VCaP (cell line): Measurements from ENCODE around the gene CNIH3.
"Not testable (repeated sequence)": the region's sequence is repeated elsewhere in the genome, so short reads cannot be mapped to it uniquely, and the experiment has no call there.

Experiments
- H3K27ac ChIP-seq: fragments of 450-650 bp; 2 replicates; pipeline ENCODE4 v1.5.1; 2017
- TF ChIP-seq, protein P1 (sequence below): fragments of 450-650 bp; conservative IDR thresholded peaks from 2 replicates; pipeline ENCODE4 v1.5.1; 2017; ENCODE audit warnings: mild to moderate bottlenecking, moderate library complexity

Gene CNIH3

DNA sequence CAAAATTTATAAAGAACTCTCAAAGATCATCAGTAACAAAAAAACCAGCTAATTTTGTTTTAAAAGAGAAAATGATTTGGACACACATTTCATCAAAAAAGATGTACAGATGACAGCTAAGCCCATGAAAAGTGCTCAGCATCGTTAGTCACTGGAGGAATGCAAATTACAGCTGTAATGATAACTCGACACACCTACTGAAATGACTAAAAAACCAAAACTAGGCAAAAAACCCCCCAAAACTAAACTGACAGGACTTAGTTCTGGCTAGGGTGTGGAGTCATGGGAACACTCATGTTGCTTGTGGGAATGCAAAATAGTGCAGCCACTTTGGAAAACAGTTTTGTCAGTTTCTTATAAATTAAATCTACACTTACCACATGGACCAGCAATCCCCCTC lies 59.5 kb downstream of the CNIH3 start:
- no peak overlapping the region for H3K27ac ChIP-seq
- TF ChIP-seq, protein P1, sequence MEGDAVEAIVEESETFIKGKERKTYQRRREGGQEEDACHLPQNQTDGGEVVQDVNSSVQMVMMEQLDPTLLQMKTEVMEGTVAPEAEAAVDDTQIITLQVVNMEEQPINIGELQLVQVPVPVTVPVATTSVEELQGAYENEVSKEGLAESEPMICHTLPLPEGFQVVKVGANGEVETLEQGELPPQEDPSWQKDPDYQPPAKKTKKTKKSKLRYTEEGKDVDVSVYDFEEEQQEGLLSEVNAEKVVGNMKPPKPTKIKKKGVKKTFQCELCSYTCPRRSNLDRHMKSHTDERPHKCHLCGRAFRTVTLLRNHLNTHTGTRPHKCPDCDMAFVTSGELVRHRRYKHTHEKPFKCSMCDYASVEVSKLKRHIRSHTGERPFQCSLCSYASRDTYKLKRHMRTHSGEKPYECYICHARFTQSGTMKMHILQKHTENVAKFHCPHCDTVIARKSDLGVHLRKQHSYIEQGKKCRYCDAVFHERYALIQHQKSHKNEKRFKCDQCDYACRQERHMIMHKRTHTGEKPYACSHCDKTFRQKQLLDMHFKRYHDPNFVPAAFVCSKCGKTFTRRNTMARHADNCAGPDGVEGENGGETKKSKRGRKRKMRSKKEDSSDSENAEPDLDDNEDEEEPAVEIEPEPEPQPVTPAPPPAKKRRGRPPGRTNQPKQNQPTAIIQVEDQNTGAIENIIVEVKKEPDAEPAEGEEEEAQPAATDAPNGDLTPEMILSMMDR: no peak

DNA sequence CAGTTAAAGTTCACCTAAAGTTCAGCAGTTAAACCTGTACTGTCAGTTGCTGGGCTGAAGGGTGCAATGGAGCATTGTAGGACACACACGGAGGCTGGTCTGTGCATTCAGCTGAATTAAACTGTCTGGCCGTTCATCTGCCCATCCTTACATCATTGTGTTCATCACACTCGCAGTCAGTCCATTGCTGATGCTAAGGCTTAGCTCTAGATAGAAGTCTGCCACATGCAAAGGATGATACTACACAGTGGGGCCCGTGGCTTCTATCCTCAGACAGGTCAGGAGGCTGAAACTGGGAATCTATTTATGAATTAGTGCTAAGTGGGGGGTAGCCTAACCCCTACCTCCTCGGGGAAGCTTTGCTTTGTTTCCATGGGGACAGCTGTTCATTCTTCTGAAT lies 60.4 kb downstream of the CNIH3 start:
- no peak overlapping the region for H3K27ac ChIP-seq

DNA sequence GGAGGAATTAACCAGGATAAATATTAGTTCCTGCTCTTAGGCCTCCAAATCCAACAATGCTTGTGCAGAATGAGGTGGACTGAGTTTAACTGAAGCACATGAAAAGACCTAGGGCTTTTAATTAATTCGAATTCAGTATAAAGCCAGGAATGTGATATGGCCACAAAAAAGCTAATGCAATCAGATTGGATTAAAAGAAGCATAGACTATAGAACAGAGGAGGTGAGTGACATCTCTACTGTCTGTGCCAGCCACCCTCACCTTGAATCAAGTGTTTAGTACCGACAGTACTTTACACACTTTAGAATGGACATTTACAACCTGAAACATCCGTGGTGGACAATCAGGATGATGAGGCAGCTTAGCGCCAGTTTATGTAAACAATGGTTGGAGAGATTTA lies 62.1 kb downstream of the CNIH3 start:
- no peak overlapping the region for H3K27ac ChIP-seq
- TF ChIP-seq, protein P1: no peak

More for the DNA sequence above, 60.4 kb downstream of the CNIH3 start:
- TF ChIP-seq, protein P1: no peak

DNA sequence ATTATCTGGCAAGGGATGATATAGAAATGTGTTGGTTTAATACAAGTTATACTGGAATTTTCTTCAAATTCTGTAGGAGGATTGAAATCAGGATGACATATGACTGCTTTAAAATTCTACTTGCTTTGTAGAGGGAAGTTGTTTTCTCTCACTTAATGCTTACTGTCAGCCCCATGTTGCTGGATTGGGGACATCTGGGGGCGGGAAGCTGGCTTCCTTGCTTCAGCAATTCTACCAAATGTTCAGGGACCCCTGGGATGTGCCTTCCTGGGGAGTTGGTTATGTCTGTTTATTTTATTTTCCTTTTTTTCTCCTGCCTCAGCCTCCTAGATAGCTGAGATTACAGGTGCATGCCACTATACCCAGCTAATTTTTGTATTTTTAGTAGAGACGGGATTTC lies 63.5 kb downstream of the CNIH3 start:
- TF ChIP-seq, protein P1: no peak

DNA sequence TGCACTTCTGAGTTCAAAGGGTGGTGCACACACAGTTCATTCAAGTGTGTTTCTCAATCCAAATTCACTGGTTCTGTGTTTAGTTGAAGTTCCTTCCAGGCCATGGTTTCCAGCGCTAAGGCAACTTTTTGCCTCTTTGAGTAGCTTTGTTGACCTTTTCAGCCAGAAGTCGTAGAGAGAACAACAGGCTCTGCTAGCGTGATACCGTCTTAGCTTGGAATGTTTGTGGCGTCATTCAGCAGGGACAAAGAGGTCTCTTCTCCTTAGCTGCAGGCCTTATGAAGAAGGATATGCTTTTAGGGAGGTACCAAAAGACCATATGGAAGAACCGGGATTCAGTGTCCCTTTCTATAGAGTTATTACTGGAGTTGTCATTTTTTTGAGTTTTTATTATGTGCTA lies 65.7 kb downstream of the CNIH3 start:
- TF ChIP-seq, protein P1: no peak
- no peak overlapping the region for H3K27ac ChIP-seq

More for the DNA sequence above, 63.5 kb downstream of the CNIH3 start:
- H3K27ac ChIP-seq: no peak overlapping the region

DNA sequence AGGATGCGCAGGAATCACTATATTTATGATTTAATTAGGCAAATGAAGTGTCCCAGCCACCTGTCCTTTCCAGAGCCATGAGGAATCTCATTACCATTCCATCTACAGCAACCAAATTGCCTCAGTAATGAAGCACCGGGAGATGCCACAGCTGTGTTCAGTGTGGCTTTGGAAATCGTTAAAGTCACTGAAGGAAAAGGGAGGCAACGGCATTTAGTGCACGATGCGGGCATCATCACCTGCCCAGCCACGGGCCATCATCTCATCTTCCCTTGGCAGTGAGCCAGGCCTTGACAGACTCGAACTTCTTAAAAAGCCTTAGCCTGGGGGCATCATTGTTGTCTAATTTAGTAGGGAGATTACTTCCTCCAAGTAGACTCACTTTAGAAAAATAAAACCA lies 67.8 kb downstream of the CNIH3 start:
- H3K27ac ChIP-seq: no peak overlapping the region
- TF ChIP-seq, protein P1: no peak

DNA sequence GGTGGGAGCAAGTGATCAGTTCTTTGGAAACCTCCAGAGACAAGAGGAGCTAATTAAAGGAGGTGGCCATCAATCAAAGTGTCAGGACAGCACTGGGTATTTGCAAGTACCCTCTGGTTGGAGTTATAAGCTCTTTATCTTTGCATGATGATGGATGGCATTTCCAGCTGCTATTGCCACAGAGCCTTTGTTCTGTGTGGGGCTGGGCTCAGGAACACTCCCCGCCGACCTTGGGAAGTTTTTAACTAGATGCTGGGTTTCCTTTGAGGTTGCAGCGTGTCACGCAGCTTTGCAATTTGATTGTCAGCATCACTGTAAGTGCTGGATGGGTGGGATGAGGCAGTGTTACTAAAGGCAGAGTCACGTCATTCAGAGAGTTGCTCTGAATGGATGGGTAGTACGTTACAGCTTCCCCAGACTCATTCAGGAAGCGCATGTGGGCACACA lies 68.9 kb downstream of the CNIH3 start:
- H3K27ac ChIP-seq: no peak overlapping the region
- TF ChIP-seq, protein P1: no peak

DNA sequence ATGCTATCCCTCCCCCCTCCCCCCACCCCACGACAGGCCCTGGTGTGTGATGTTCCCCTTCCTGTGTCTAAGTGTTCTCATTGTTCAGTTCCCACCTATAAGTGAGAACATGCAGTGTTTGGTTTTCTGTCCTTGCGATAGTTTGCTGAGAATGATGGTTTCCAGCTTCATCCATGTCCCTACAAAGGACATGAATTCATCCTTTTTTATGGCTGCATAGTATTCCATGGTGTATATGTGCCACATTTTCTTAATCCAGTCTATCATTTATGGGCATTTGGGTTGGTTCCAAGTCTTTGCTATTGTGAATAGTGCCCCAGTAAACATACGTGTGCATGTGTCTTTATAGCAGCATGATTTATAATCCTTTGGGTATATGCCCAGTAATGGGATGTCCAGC lies 70.0 kb downstream of the CNIH3 start:
- not testable (repeated sequence) for H3K27ac ChIP-seq
